ENCODE results near the gene SMARCC2.
"Not testable (repeated sequence)": the region's sequence is repeated elsewhere in the genome, so short reads cannot be mapped to it uniquely, and the experiment has no call there.

SMARCC2 gene

GRCh38 chr12:56197921-56198635 is 8.8 kb upstream of the SMARCC2 start:
- no peak overlapping the region for H3K4me3 ChIP-seq (ENCODE audit: low read depth, low read length)
- no peaks in the 10 kb centered on the region for H3K9me3 ChIP-seq (ENCODE audit: severe bottlenecking)
- H3K27ac ChIP-seq, result no peak overlapping the region
- no peak for DNase-seq
- no peak for TF ChIP-seq CTCF (IDR thresholded peaks at IDR 0.05; ENCODE audit: low read depth, low read length)
- H3K27me3 ChIP-seq (ENCODE audit: insufficient read depth, low read depth, severe bottlenecking), result no peaks in the 10 kb centered on the region
- no peaks in the 10 kb centered on the region for H3K36me3 ChIP-seq

GRCh38 chr12:56196818-56197550 is 7.7 kb upstream of the SMARCC2 start:
- not testable (repeated sequence) for H3K36me3 ChIP-seq; H3K27me3 ChIP-seq (ENCODE audit: insufficient read depth, low read depth, severe bottlenecking); H3K4me3 ChIP-seq (ENCODE audit: low read depth, low read length); DNase-seq; H3K9me3 ChIP-seq (ENCODE audit: severe bottlenecking); H3K27ac ChIP-seq

GRCh38 chr12:56193025-56193578 is 3.8 kb upstream of the SMARCC2 start:
- Histone ChIP-seq H3K9me3 (ENCODE audit: severe bottlenecking) (no peaks in the 10 kb centered on the region), H3K27ac (no peak overlapping the region), H3K36me3 (peaks cover 4% of the 10 kb centered on the region; the same call in 1 of the 2 replicates), H3K4me3 (ENCODE audit: low read depth, low read length) (no peak overlapping the region), H3K27me3 (ENCODE audit: insufficient read depth, low read depth, severe bottlenecking) (no peaks in the 10 kb centered on the region)
- TF ChIP-seq CTCF (IDR thresholded peaks at IDR 0.05; ENCODE audit: low read depth, low read length), result peak; percentile 67
- peak; percentile 78 for DNase-seq

DNA sequence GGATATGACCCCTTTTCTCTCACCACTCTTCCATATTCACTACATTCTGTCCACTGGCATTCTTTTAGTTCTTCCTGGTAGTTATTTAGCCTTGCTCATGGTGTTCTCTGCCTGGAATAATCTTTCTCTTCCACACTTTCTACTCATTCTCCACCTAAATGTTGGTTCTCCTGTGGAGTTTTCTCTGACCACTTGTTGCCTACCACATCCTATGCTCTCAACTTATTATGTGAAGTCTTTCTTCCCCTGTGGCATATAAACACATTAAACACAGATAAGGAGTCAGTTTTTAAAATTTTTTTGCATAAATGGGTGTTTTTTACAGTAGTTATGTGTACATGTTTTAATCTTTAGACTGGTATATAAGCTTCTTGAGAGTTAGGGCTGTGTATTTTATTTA is 3.3 kb upstream of the SMARCC2 start:
- H3K36me3 ChIP-seq, result peaks cover 7% of the 10 kb centered on the region; the same call in 1 of the 2 replicates
- no peak for DNase-seq
- TF ChIP-seq CTCF (IDR thresholded peaks at IDR 0.05; ENCODE audit: low read depth, low read length), result no peak
- H3K27me3 ChIP-seq (ENCODE audit: insufficient read depth, low read depth, severe bottlenecking), result no peaks in the 10 kb centered on the region
- no peaks in the 10 kb centered on the region for H3K9me3 ChIP-seq (ENCODE audit: severe bottlenecking)
- H3K4me3 ChIP-seq (ENCODE audit: low read depth, low read length), result no peak overlapping the region
- no peak overlapping the region for H3K27ac ChIP-seq

DNA sequence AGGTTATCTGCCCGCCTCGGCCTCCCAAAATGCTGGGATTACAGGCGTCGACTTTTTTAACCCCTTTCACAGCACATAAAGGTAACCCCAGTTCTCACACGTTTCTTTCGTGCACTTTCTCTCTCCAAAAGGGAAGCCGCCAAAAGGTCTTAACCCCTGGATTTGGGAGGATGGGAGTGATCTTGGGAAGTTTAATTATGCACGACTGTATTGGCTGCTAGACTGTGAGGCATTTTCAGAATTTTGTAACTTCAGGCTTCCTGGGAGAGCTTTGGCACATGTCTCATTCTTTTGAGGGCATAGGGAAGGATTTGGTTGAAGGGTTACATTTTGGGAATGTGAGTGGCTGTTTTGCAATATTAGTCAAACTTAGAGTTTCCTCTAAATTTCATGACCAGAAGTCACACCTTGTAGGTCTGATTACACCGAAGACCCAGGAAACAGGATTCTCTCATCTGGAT is 1.4 kb upstream of the SMARCC2 start:
- peak overlapping the region; percentile 99 for H3K4me3 ChIP-seq (ENCODE audit: low read depth, low read length)
- peak overlapping the region; percentile 84 for H3K27ac ChIP-seq
- DNase-seq, result no peak

More for the DNA sequence above, 1.4 kb upstream of the SMARCC2 start:
- Histone ChIP-seq H3K36me3 (peaks cover 23% of the 10 kb centered on the region), H3K9me3 (ENCODE audit: severe bottlenecking) (no peaks in the 10 kb centered on the region), H3K27me3 (ENCODE audit: insufficient read depth, low read depth, severe bottlenecking) (no peaks in the 10 kb centered on the region)
- TF ChIP-seq CTCF (IDR thresholded peaks at IDR 0.05; ENCODE audit: low read depth, low read length), result no peak

Data from WERI-Rb-1 (cell line).